Neural progenitor cell (in vitro differentiated cells): ENCODE measurements around the gene FAM83G.
"Not testable (repeated sequence)": the region's sequence is repeated elsewhere in the genome, so short reads cannot be mapped to it uniquely, and the experiment has no call there.

ENCODE experiments used
- EZH2 ChIP-seq: fragments of 200-600 bp; sonication (generic); IDR thresholded peaks from 2 replicates; pipeline ENCODE4 v1.6.1; 2017; ENCODE audit warnings: antibody characterized with exemption, mild to moderate bottlenecking, moderate library complexity
- EZH2phosphoT487 ChIP-seq: fragments of 200-600 bp; sonication (generic); IDR thresholded peaks from 2 replicates; pipeline ENCODE4 v1.6.1; 2017; ENCODE audit warnings: antibody characterized with exemption
- TF ChIP-seq, protein P1 (sequence below): fragments of 200-600 bp; sonication (generic); IDR thresholded peaks from 2 replicates; pipeline ENCODE4 v1.5.1; 2017; ENCODE audit warnings: antibody characterized with exemption, mild to moderate bottlenecking

- TF ChIP-seq, protein P1, sequence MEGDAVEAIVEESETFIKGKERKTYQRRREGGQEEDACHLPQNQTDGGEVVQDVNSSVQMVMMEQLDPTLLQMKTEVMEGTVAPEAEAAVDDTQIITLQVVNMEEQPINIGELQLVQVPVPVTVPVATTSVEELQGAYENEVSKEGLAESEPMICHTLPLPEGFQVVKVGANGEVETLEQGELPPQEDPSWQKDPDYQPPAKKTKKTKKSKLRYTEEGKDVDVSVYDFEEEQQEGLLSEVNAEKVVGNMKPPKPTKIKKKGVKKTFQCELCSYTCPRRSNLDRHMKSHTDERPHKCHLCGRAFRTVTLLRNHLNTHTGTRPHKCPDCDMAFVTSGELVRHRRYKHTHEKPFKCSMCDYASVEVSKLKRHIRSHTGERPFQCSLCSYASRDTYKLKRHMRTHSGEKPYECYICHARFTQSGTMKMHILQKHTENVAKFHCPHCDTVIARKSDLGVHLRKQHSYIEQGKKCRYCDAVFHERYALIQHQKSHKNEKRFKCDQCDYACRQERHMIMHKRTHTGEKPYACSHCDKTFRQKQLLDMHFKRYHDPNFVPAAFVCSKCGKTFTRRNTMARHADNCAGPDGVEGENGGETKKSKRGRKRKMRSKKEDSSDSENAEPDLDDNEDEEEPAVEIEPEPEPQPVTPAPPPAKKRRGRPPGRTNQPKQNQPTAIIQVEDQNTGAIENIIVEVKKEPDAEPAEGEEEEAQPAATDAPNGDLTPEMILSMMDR: not testable (repeated sequence)
- TF ChIP-seq EZH2phosphoT487, EZH2: not testable (repeated sequence)
Observed at GRCh38 chr17:19040350-19040749, 35.8 kb upstream of the FAM83G start.
